H1 (cell line): ENCODE measurements around the gene PCDHGB5. TPM values are rescaled to one million over a fixed set of nuclear protein-coding genes. Genes with fewer than 3 reads are reported as not detected.
"Not testable (repeated sequence)": the region's sequence is repeated elsewhere in the genome, so short reads cannot be mapped to it uniquely, and the experiment has no call there.

Source experiments
- CTCF ChIA-PET: fragments of 300-600 bp; sonication (Branson Sonifier 250); formaldehyde crosslinking; loops from one replicate; lab custom pipeline; 2021; ENCODE audit not compliant: partially characterized antibody; lab: Charles Lee
- POLR2A ChIA-PET: fragments of 300-600 bp; sonication (Branson Sonifier 250); formaldehyde crosslinking; loops from one replicate; lab custom pipeline; 2021; ENCODE audit warnings: inconsistent platforms; ENCODE audit not compliant: partially characterized antibody; lab: Charles Lee
- DNase-seq, 2 experiments: peaks; one replicate each; pipeline versions ENCODE4 v3.0.0 to v3.0.0-alpha.2; 2010 to 2022; ENCODE audit warnings: low spot score in 2 of 2, low read depth in 1 of 2, mixed read lengths in 1 of 2
- FAIRE-seq: peaks from 2 replicates; lab custom pipeline; 2011; peaks lifted over from hg19 to GRCh38; lab: Jason Lieb, UNC
- H2AFZ ChIP-seq: 2 replicates; pipeline ENCODE4 v1.8.1; 2012; ENCODE audit warnings: low read length, inconsistent platforms
- H2AK5ac ChIP-seq: 2 replicates; pipeline ENCODE4 v1.6.1; 2013; ENCODE audit warnings: low read depth, low read length
- H2BK120ac ChIP-seq: replicated peaks from 2 replicates; pipeline ENCODE3; 2013; ENCODE audit warnings: low read depth, low read length, inconsistent platforms
- H2BK12ac ChIP-seq: 2 replicates; pipeline ENCODE4 v1.6.1; 2013; ENCODE audit warnings: low read depth, low read length
- H2BK15ac ChIP-seq: 2 replicates; pipeline ENCODE4 v1.6.1; 2013; ENCODE audit warnings: low read length
- H2BK20ac ChIP-seq: 2 replicates; pipeline ENCODE4 v1.6.1; 2013; ENCODE audit warnings: low read length
- H2BK5ac ChIP-seq: 2 replicates; pipeline ENCODE4 v1.6.1; 2013; ENCODE audit warnings: low read depth, low read length
- H3K14ac ChIP-seq: 2 replicates; pipeline ENCODE4 v1.6.1; 2013; ENCODE audit warnings: inconsistent platforms; ENCODE audit not compliant: insufficient read length
- H3K18ac ChIP-seq: 2 replicates; pipeline ENCODE4 v1.6.1; 2013; ENCODE audit warnings: low read length; ENCODE audit errors: extremely low read depth
- H3K23ac ChIP-seq: 2 replicates; pipeline ENCODE4 v1.6.1; 2013; ENCODE audit warnings: inconsistent platforms; ENCODE audit not compliant: insufficient read length
- H3K23me2 ChIP-seq: 2 replicates; pipeline ENCODE4 v1.6.1; 2013; ENCODE audit warnings: low read depth, low read length
- H3K27ac ChIP-seq: 2 replicates; pipeline ENCODE4 v1.6.1; 2011; ENCODE audit warnings: low read depth, low read length, inconsistent platforms
- H3K27me3 ChIP-seq, 4 experiments: replicated peaks in 1 of 4; 1 replicate in 1 of 4; 2 replicates in 3 of 4; pipeline versions ENCODE4 v1.6.1 to v1.8.1; 2011 to 2013; ENCODE audit warnings: low read length in 3 of 4, mild to moderate bottlenecking in 3 of 4, inconsistent platforms in 2 of 4, mixed read lengths in 2 of 4, moderate library complexity in 1 of 4; ENCODE audit not compliant: control insufficient read depth in 3 of 4, insufficient read depth in 3 of 4; ENCODE audit errors: extremely low read depth in 1 of 4
- H3K36me3 ChIP-seq, 4 experiments: 2 replicates each; pipeline versions ENCODE4 v1.6.1 to v1.8.1; 2011 to 2013; ENCODE audit warnings: mild to moderate bottlenecking in 4 of 4, low read length in 3 of 4, moderate library complexity in 2 of 4, control low read depth in 1 of 4, inconsistent platforms in 1 of 4; ENCODE audit not compliant: insufficient read depth in 4 of 4, control insufficient read depth in 2 of 4
- H3K4ac ChIP-seq: replicated peaks from 2 replicates; pipeline ENCODE3; 2013; ENCODE audit warnings: low read length, low read depth, mixed read lengths, inconsistent platforms; ENCODE audit not compliant: insufficient read length
- H3K4me1 ChIP-seq, 4 experiments: replicated peaks in 1 of 4; 1 replicate in 1 of 4; 2 replicates in 3 of 4; pipeline versions ENCODE4 v1.6.1 to v1.8.1; 2011 to 2013; ENCODE audit warnings: low read length in 3 of 4, inconsistent platforms in 2 of 4, mixed read lengths in 1 of 4; ENCODE audit not compliant: insufficient read depth in 4 of 4, control insufficient read depth in 3 of 4
- H3K4me2 ChIP-seq, 2 experiments: 2 replicates each; pipeline versions ENCODE4 v1.6.1 to v1.8.1; 2011 to 2013; ENCODE audit warnings: low read depth in 2 of 2, low read length in 2 of 2, control low read depth in 1 of 2, inconsistent platforms in 1 of 2, mild to moderate bottlenecking in 1 of 2; ENCODE audit not compliant: insufficient read depth in 1 of 2
- H3K4me3 ChIP-seq, 4 experiments: fragments of 200-600, 300-600 bp in 1 of 4; sonication (generic), shearing (Covaris generic), sonication (Bioruptor Twin) in 1 of 4; 2 replicates each; pipeline versions ENCODE4 v1.5.1 to v1.8.1; 2011 to 2016; ENCODE audit warnings: low read length in 4 of 4, low read depth in 3 of 4, control low read depth in 2 of 4, inconsistent platforms in 2 of 4, mild to moderate bottlenecking in 2 of 4, mixed read lengths in 1 of 4, moderate library complexity in 1 of 4; ENCODE audit not compliant: insufficient read depth in 2 of 4; ENCODE audit errors: extremely low read depth in 1 of 4
- H3K56ac ChIP-seq: replicated peaks from 2 replicates; pipeline ENCODE3; 2013; ENCODE audit warnings: low read depth, mild to moderate bottlenecking, mixed read lengths, low read length, inconsistent platforms; ENCODE audit not compliant: insufficient read length
- H3K79me1 ChIP-seq: 2 replicates; pipeline ENCODE4 v1.6.1; 2013; ENCODE audit warnings: low read depth, low read length, control low read depth
- H3K79me2 ChIP-seq, 2 experiments: 2 replicates each; pipeline versions ENCODE4 v1.6.1 to v1.8.1; 2012 to 2013; ENCODE audit warnings: low read length in 2 of 2, mild to moderate bottlenecking in 2 of 2, inconsistent platforms in 1 of 2; ENCODE audit not compliant: insufficient read depth in 2 of 2, control insufficient read depth in 1 of 2
- H3K9ac ChIP-seq, 4 experiments: replicated peaks in 1 of 4; 1 replicate in 1 of 4; 2 replicates in 3 of 4; pipeline versions ENCODE4 v1.6.1 to v1.8.1; 2011 to 2013; ENCODE audit warnings: low read depth in 3 of 4, low read length in 3 of 4, control low read depth in 2 of 4, mild to moderate bottlenecking in 2 of 4, moderate library complexity in 2 of 4, inconsistent platforms in 1 of 4; ENCODE audit errors: extremely low read depth in 1 of 4
- H3K9me3 ChIP-seq, 2 experiments: 2 replicates each; pipeline versions ENCODE4 v1.6.1 to v1.8.1; 2012 to 2013; ENCODE audit warnings: mild to moderate bottlenecking in 2 of 2, moderate library complexity in 2 of 2, control low read depth in 1 of 2, inconsistent platforms in 1 of 2, low read depth in 1 of 2, low read length in 1 of 2, mixed read lengths in 1 of 2; ENCODE audit not compliant: insufficient read depth in 2 of 2
- H4K20me1 ChIP-seq, 2 experiments: replicated peaks in 1 of 2; 2 replicates each; pipeline versions ENCODE3 to v1.8.1; 2011 to 2013; ENCODE audit warnings: inconsistent platforms in 2 of 2, low read length in 2 of 2, mild to moderate bottlenecking in 1 of 2; ENCODE audit not compliant: insufficient read depth in 2 of 2, control insufficient read depth in 1 of 2
- H4K5ac ChIP-seq: 2 replicates; pipeline ENCODE4 v1.6.1; 2013; ENCODE audit warnings: low read length, low read depth, mixed read lengths, inconsistent platforms; ENCODE audit not compliant: insufficient read length
- H4K8ac ChIP-seq: 2 replicates; pipeline ENCODE4 v1.8.0; 2013; ENCODE audit warnings: mild to moderate bottlenecking, moderate library complexity, low read length, inconsistent platforms; ENCODE audit not compliant: insufficient read depth; ENCODE audit errors: extremely low read depth
- H4K91ac ChIP-seq: replicated peaks from 2 replicates; pipeline ENCODE3; 2013; ENCODE audit warnings: low read length, mixed read lengths, inconsistent platforms; ENCODE audit not compliant: insufficient read length
- CREB1 ChIP-seq: IDR thresholded peaks from 2 replicates; pipeline ENCODE4 v1.6.1; 2012; ENCODE audit warnings: inconsistent platforms
- CTCF ChIP-seq, 3 experiments: IDR thresholded peaks; 1 replicate in 2 of 3; 2 replicates in 1 of 3; pipeline versions ENCODE4 v1.5.1 to v1.6.1; 2011; ENCODE audit warnings: low read length in 3 of 3, mild to moderate bottlenecking in 3 of 3, inconsistent platforms in 2 of 3, low read depth in 1 of 3, moderate library complexity in 1 of 3; ENCODE audit not compliant: insufficient read depth in 1 of 3; ENCODE audit errors: control extremely low read depth in 1 of 3
- KDM4A ChIP-seq: IDR thresholded peaks from one replicate; pipeline ENCODE4 v1.7.1; 2012; ENCODE audit warnings: low read depth, mild to moderate bottlenecking, moderate library complexity, low read length, inconsistent platforms; ENCODE audit not compliant: severe bottlenecking
- RAD21 ChIP-seq, 2 experiments: IDR thresholded peaks in 1 of 2; conservative IDR thresholded peaks in 1 of 2; 2 replicates each; pipeline ENCODE4 v1.6.1; 2011; ENCODE audit warnings: low read depth in 2 of 2, low read length in 2 of 2, improper control_type of control experiment in 1 of 2, inconsistent platforms in 1 of 2, mild to moderate bottlenecking in 1 of 2, moderate library complexity in 1 of 2
- SIN3A ChIP-seq, 2 experiments: IDR thresholded peaks in 1 of 2; conservative IDR thresholded peaks in 1 of 2; 2 replicates each; pipeline ENCODE4 v1.6.1; 2011 to 2012; ENCODE audit warnings: low read length in 2 of 2, improper control_type of control experiment in 1 of 2, low read depth in 1 of 2, mild to moderate bottlenecking in 1 of 2
- TAF1 ChIP-seq: IDR thresholded peaks from 2 replicates; pipeline ENCODE4 v1.6.1; 2011; ENCODE audit warnings: mild to moderate bottlenecking, low read depth, low read length
- TBP ChIP-seq: IDR thresholded peaks from 2 replicates; pipeline ENCODE4 v1.6.1; 2011; ENCODE audit warnings: low read depth, low read length, improper control_type of control experiment
- YY1 ChIP-seq: IDR thresholded peaks from 2 replicates; pipeline ENCODE4 v1.6.1; 2011; ENCODE audit warnings: low read depth, mild to moderate bottlenecking, low read length
- WGBS, 2 experiments: shearing (Covaris generic) in 1 of 2; methylation state at CpG; one replicate each; pipeline versions ENCODE4 v1.1.6 to v1.1.7; 2013 to 2015; ENCODE audit warnings: low lambda C conversion rate in 2 of 2, mixed read lengths in 2 of 2, inconsistent platforms in 1 of 2, low coverage in 1 of 2, missing lambda C conversion rate in 1 of 2; ENCODE audit not compliant: insufficient replicate concordance in 2 of 2, insufficient coverage in 1 of 2, insufficient read length in 1 of 2; ENCODE audit errors: extremely low coverage in 1 of 2, missing lambda C conversion rate in 1 of 2; 5-methylcytosine and 5-hydroxymethylcytosine counted together
- polyA plus RNA-seq, 7 experiments: library from polyadenylated mRNA; depleted of rRNA in 3 of 7; stranded (reverse) in 5 of 7; unstranded in 2 of 7; fragments of >200 nt in 5 of 7; fragments of 200-250 nt in 2 of 7; gene quantifications; 1 replicate in 5 of 7; 2 replicates in 1 of 7; 4 replicates in 1 of 7; pipeline versions ENCODE4 v1.2.1 to v1.2.3, GENCODE V29; 2011 to 2013; ENCODE audit warnings: missing spikeins in 2 of 7, mixed read lengths in 2 of 7
- total RNA-seq: library from RNA; stranded (reverse); fragmentation: NEBNext Ultra II Directional; extraction: Animal tissue kit (Norgen Biotek cat#: 25700); gene quantifications from 2 replicates; pipeline ENCODE4 v1.2.1, GENCODE V29; 2021

The PCDHGB5 gene
- total and polyA plus RNA-seq, 2 of the 8 experiments (the other 6 are each of a cell fraction or from before 2014, with no cell fraction given), result 1.1 to 2.6 TPM

- CTCF ChIA-PET, result interaction anchor here (0.6 to 23.3 kb wide), 45 partner anchors 11 to 282 kb away, joined by 3 to 1236 read pairs (median 4); partner anchors contain the start of genes PCDHB12, PCDHB13, PCDHB14 and PCDHB15
- not testable (repeated sequence) for H2BK5ac ChIP-seq, H3K27ac ChIP-seq, H2BK15ac ChIP-seq, H4K5ac ChIP-seq, H3K79me2 ChIP-seq, H2BK20ac ChIP-seq, H3K4me1 ChIP-seq, H3K18ac ChIP-seq, H4K91ac ChIP-seq, H2AK5ac ChIP-seq, H3K23ac ChIP-seq, H3K79me1 ChIP-seq, H2BK120ac ChIP-seq, H3K14ac ChIP-seq, H2AFZ ChIP-seq, H2BK12ac ChIP-seq, H4K20me1 ChIP-seq, H3K23me2 ChIP-seq, FAIRE-seq, H3K4ac ChIP-seq, H3K56ac ChIP-seq
- H3K9ac ChIP-seq, result peak within 1 kb of the TSS in 3 of 4 experiments; percentile 34 to 56 (median 51); a peak in 5 of 7 replicates
- H3K4me2 ChIP-seq, result peak within 1 kb of the TSS; percentile 60 to 65
- peaks cover 26 to 30% of the 10 kb centered on the region in 2 experiments for H3K9me3 ChIP-seq
- WGBS, 2 experiments, result 11% methylated on average over 35 of the region's 47 CpGs; no CpG with 5 or more reads in 1 of the 2 experiments
- H3K4me3 ChIP-seq, result peak within 1 kb of the TSS; percentile 48 to 73 (median 62)
- POLR2A ChIA-PET, result interaction anchor here (0.6 to 1.4 kb wide), 6 partner anchors 61 to 140 kb away, joined by 3 to 5 read pairs (median 4); no protein-coding TSS in a partner anchor
- DNase-seq, result peak in 1 of 2 experiments; percentile 87
- H4K8ac ChIP-seq, result peak within 1 kb of the TSS; percentile 77
- H3K27me3 ChIP-seq, result peaks cover 0 to 12% (median 6%) of the 10 kb centered on the region in 4 experiments; a peak in 4 of 7 replicates
- H3K36me3 ChIP-seq, result peaks cover 0 to 21% (median under 1%) of the 10 kb centered on the region in 4 experiments; a peak in 2 of 8 replicates
- TF ChIP-seq CTCF (IDR thresholded peaks at IDR 0.05; ENCODE audit: control extremely low read depth in 1 of 3, insufficient read depth in 1 of 3, low read depth in 1 of 3, low read length in 3 of 3) (peak; percentile 76 to 96 (median 81)), CREB1 (0 out of 2 replicates have a peak, but pooled peaks have one; percentile 38), TBP (peak; percentile 29; the same call in 1 of the 2 replicates), SIN3A (conservative IDR thresholded peaks at IDR 0.05 in 1 of 2, IDR thresholded peaks at IDR 0.05 in 1 of 2; ENCODE audit: low read depth in 1 of 2, low read length in 2 of 2) (0 out of 4 replicates have a peak, but pooled peaks of 1 of the 2 experiments have one; percentile 52), TAF1 (peak; percentile 46; the same call in 1 of the 2 replicates), RAD21 (IDR thresholded peaks at IDR 0.05 in 1 of 2, conservative IDR thresholded peaks at IDR 0.05 in 1 of 2; ENCODE audit: low read depth in 2 of 2, low read length in 2 of 2) (peak; percentile 93 to 94), KDM4A (peak; percentile 96), YY1 (0 out of 2 replicates have a peak, but pooled peaks have one; percentile 18)
These were observed 19.9 kb downstream of the PCDHGB5 start, which contains the start of gene PCDHGB7 for GRCh38 chr5:141417494-141418172. TSS of gene PCDHGB7 (plus strand) at chr5:141417677. CDS start at chr5:141417860, 183 bp downstream.
